Subcutaneous adipose tissue (tissue), 4 donors: Measurements from ENCODE around the gene ENTPD1. TPM values are rescaled to one million over a fixed set of nuclear protein-coding genes. Genes with fewer than 3 reads are reported as not detected.

Experiments used
- CTCF ChIP-seq: fragments of 450-650 bp; IDR thresholded peaks from one replicate; pipeline ENCODE4 v1.5.1; 2016; ENCODE audit warnings: low read depth, mild to moderate bottlenecking, control low read depth, antibody characterized with exemption, moderate library complexity
- total RNA-seq, 4 donors: library from RNA; depleted of rRNA; stranded (reverse); fragments of >200 nt; gene quantifications; one replicate each; pipeline ENCODE4 v1.1.0, GENCODE V29; 2016

ENTPD1 gene
- 10 to 100 TPM; 16.2 to 28.7 (median 20.4) TPM for total RNA-seq

DNA sequence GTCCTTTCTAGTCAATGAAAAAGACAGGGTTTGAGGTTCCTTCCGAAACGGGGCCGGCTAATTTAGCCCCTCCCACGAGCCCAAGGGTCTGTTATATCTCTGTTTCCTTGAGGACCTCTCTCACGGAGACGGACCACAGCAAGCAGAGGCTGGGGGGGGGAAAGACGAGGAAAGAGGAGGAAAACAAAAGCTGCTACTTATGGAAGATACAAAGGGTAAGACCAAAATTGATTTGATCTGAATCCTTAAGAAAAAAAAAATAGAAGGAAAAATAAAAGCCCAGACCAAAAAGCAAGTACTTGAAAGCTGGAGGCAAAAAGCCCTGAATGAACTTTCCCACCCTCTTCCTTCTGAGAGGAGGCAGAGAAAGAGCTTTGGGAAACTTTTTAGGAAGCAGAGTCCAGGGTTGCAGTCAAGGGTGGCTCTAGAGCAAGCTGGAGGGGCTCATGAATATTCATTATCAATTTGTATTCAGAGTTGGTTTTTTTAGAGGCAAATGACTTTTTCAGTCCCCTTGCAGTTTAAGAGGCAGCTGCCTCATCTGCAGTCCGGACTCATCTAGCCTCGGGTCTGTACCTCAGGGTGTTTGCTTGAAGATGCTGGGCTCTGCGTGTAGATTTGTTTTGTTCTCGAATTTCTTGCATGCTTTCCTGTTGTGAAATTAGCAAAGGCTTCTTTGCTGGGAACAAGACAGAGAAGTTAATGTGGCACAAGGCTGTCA is at the start of gene ENTPD1:
ENTPD1 (plus strand) TSS at position 123 of the 721 bp plus-strand sequence; CDS start at position 200, 77 bp downstream.
- no peak for TF ChIP-seq CTCF

GRCh38 chr10:95706573-95706972 is 49.4 kb upstream of the ENTPD1 start:
- no peak for TF ChIP-seq CTCF

DNA sequence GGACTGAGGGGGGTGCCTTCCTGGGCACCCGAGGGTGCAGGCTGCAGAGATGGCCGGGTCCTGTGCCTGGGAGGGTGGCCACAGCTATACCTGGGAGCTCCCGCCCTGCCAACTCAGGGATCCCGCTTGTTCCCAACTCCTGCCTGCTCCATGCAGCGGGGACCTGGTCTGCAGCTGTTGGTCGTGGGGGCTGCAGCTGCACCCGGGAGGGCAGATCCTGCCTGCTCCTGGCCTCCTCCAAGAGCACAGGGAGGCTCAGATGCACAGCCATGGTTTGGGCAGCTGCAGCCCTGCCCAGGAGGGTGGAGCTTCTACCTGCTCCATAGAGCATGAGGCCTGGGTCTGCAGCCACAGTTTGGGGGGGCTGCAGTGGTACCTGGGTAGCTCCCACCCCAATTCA is 49.0 kb upstream of the ENTPD1 start:
- no peak for TF ChIP-seq CTCF

DNA sequence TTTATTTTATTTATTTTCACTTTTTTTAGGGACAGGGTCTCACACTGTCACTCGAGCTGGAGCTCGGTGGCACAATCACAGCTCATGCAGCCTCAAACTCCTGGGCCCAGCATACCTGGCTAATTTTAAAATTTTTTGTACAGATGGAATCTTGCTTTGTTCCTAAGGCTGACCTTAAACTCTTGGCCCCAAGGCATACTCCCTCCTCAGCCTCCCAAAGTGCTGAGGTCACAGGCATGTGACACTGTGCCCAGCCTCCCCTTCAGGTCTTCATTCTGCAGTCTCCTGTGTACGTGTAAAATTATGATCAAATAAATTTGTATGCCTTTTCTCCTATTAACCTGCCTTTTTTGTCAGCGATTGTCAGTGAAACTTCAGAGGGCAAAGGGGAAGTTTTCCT is 44.5 kb upstream of the ENTPD1 start:
- no peak for TF ChIP-seq CTCF

DNA sequence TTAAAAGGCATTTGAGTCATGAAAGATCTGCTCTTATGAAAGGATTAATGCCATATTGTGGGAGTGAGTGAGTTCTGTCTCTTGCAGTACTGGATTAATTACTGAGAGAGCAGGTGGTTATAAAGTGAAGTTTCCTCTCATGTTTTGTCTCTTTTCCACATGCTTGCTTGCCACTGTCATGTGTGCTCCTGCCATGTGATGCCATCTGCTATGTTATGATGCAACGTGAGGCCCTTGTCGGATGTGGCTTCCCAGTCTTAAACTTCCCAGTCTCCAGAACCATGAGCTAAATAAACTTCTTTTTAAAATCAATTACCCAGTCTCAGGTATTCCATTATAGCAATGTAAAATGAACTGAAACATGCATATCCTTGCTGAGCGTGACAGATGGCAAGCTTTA is 39.5 kb upstream of the ENTPD1 start:
- TF ChIP-seq CTCF: no peak

- no peak for TF ChIP-seq CTCF
Observed at GRCh38 chr10:95716866-95717265, 39.1 kb upstream of the ENTPD1 start.

GRCh38 chr10:95728526-95728925 is 27.4 kb upstream of the ENTPD1 start:
- no peak for TF ChIP-seq CTCF
